Adrenal gland (tissue), 5 donors: ENCODE data around the gene VCAN.

ENCODE experiments used
- POLR2A ChIP-seq, 2 donors: fragments of 450-650 bp; IDR thresholded peaks; one replicate each; pipeline ENCODE4 v1.6.1; 2017; ENCODE audit warnings: antibody characterized with exemption in 2 of 2, mild to moderate bottlenecking in 2 of 2, moderate library complexity in 1 of 2
- TF ChIP-seq, protein P1 (sequence below), 6 experiments: fragments of 450-650 bp in 4 of 6; fragments of 200-600 bp in 2 of 6; sonication (generic) in 1 of 6; IDR thresholded peaks; 1 replicate in 5 of 6; 2 replicates in 1 of 6; pipeline versions ENCODE4 v1.5.1 to v1.8.0; 2016 to 2021; ENCODE audit warnings: antibody characterized with exemption in 6 of 6, mild to moderate bottlenecking in 2 of 6, moderate library complexity in 1 of 6
- donor health status: DM: no; HTN: no; CAD: no.

DNA sequence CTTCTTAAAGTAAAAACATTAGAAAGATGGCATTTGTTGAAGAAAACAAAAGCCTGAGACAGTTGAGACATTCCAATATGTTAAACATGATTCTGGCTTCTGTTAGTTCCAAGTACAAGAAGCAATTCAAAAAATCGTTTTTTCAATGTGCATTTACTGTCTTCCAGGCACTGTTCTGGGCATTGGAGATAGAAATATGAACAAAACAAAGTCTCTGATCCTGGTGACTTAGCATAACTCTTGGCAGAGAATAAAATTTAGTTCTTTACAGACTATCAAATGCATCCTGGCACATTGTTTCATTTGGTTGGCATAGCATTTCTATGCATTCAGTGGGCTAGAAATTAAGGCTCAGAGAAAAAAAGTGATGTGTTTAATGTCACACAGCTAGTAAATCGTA is 77.5 kb downstream of the VCAN start:
- no peak for TF ChIP-seq POLR2A (IDR thresholded peaks at IDR 0.05)
- TF ChIP-seq, protein P1, sequence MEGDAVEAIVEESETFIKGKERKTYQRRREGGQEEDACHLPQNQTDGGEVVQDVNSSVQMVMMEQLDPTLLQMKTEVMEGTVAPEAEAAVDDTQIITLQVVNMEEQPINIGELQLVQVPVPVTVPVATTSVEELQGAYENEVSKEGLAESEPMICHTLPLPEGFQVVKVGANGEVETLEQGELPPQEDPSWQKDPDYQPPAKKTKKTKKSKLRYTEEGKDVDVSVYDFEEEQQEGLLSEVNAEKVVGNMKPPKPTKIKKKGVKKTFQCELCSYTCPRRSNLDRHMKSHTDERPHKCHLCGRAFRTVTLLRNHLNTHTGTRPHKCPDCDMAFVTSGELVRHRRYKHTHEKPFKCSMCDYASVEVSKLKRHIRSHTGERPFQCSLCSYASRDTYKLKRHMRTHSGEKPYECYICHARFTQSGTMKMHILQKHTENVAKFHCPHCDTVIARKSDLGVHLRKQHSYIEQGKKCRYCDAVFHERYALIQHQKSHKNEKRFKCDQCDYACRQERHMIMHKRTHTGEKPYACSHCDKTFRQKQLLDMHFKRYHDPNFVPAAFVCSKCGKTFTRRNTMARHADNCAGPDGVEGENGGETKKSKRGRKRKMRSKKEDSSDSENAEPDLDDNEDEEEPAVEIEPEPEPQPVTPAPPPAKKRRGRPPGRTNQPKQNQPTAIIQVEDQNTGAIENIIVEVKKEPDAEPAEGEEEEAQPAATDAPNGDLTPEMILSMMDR (IDR thresholded peaks at IDR 0.05) = no peak
